ENCODE measurements around the gene AGT.

The AGT gene

DNA sequence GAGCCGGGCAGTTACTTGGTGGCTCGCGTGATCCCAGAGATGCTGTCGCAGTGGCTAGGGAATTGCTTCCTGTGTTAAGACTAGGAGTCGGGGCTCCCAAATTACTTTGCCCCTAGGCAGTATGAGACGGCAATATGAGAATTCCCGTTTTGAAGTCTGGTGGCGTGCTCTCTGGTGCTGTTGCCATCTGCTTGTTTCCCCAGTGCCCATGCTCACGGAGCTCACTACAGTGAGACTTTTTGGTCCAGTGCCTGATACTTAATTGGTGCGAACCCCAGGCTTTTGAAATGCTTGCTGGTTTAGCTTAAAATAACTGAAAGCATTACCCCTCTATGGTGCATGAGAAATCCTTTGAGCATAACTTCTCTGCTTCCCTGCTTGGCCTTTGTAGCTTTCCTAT, 22.3 kb downstream of the AGT start:
- CTCF ChIA-PET = no interaction called here
- TF ChIP-seq TARDBP (IDR thresholded peaks at IDR 0.05) (no peak), FOXA1 (IDR thresholded peaks at IDR 0.05) (no peak), ZNF384 (IDR thresholded peaks at IDR 0.05) (no peak), CTBP1 (IDR thresholded peaks at IDR 0.05; ENCODE audit: borderline replicate concordance) (no peak), PKNOX1 (IDR thresholded peaks at IDR 0.05) (no peak), LEF1 (IDR thresholded peaks at IDR 0.05; ENCODE audit: borderline replicate concordance) (no peak), HDGF (IDR thresholded peaks at IDR 0.05; ENCODE audit: borderline replicate concordance) (no peak), ARNT (IDR thresholded peaks at IDR 0.05) (no peak), FOXM1 (IDR thresholded peaks at IDR 0.05; ENCODE audit: borderline replicate concordance) (no peak), L3MBTL2 (conservative IDR thresholded peaks at IDR 0.05) (no peak), BHLHE40 (IDR thresholded peaks at IDR 0.05; ENCODE audit: borderline replicate concordance) (no peak), FOXK2 (IDR thresholded peaks at IDR 0.05) (no peak), ELF4 (IDR thresholded peaks at IDR 0.05) (no peak), SUZ12 (IDR thresholded peaks at IDR 0.05) (no peak), SP1 (IDR thresholded peaks at IDR 0.05) (no peak), NFRKB (IDR thresholded peaks at IDR 0.05) (no peak)
- POLR2A ChIA-PET = no interaction called here
- DNase-seq (ENCODE audit: extremely low spot score) = no peak

DNA sequence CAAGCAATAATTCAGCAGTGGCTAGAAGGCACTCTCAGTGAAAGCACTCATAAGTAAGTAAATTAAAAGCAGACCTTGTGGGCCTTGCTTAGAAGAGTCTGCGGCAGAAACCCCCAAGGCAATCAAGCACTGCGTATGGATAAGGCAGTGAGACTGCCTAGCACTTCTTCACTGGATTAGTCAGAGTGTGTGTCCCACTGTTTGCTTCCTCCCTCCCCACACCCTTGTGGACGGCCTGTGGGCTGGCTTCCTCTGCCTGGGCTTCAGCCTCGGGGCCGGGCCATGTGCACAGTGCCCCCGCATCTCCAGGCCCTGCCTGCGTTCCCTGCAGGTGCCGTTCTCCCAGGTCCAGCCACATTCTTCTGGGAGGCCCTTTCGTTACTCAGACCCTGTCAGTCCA, 23.8 kb downstream of the AGT start:
- no peak for DNase-seq (ENCODE audit: extremely low spot score)
- ChIA-PET CTCF (no interaction called here), POLR2A (no interaction called here)
- TF ChIP-seq SP1 (IDR thresholded peaks at IDR 0.05) (no peak), SUZ12 (IDR thresholded peaks at IDR 0.05) (no peak), LEF1 (IDR thresholded peaks at IDR 0.05; ENCODE audit: borderline replicate concordance) (no peak), ELF4 (IDR thresholded peaks at IDR 0.05) (no peak), NFRKB (IDR thresholded peaks at IDR 0.05) (no peak), PKNOX1 (IDR thresholded peaks at IDR 0.05) (no peak), HDGF (IDR thresholded peaks at IDR 0.05; ENCODE audit: borderline replicate concordance) (no peak), FOXK2 (IDR thresholded peaks at IDR 0.05) (no peak), L3MBTL2 (conservative IDR thresholded peaks at IDR 0.05) (no peak), FOXA1 (IDR thresholded peaks at IDR 0.05) (no peak)

- ChIA-PET POLR2A (no interaction called here), CTCF (no interaction called here)
- TF ChIP-seq L3MBTL2 (conservative IDR thresholded peaks at IDR 0.05) = no peak
- no peak for TF ChIP-seq FOXA1 (IDR thresholded peaks at IDR 0.05)
- TF ChIP-seq CTBP1 (IDR thresholded peaks at IDR 0.05; ENCODE audit: borderline replicate concordance) = no peak
- TF ChIP-seq ZNF384 (IDR thresholded peaks at IDR 0.05) = no peak
- TF ChIP-seq FOXK2 (IDR thresholded peaks at IDR 0.05) = no peak
- TF ChIP-seq PKNOX1 (IDR thresholded peaks at IDR 0.05) = no peak
- no peak for TF ChIP-seq NFRKB (IDR thresholded peaks at IDR 0.05)
- TF ChIP-seq SUZ12 (IDR thresholded peaks at IDR 0.05) = no peak
- TF ChIP-seq HDGF (IDR thresholded peaks at IDR 0.05; ENCODE audit: borderline replicate concordance) = no peak
- TF ChIP-seq ELF4 (IDR thresholded peaks at IDR 0.05) = no peak
- DNase-seq (ENCODE audit: extremely low spot score) = no peak
Measured at GRCh38 chr1:230686747-230687146, 27.2 kb downstream of the AGT start.

- DNase-seq (ENCODE audit: extremely low spot score) = no peak
- CTCF ChIA-PET = no interaction called here
- TF ChIP-seq HDGF (IDR thresholded peaks at IDR 0.05; ENCODE audit: borderline replicate concordance) = no peak
- no peak for TF ChIP-seq ZNF384 (IDR thresholded peaks at IDR 0.05)
- TF ChIP-seq SUZ12 (IDR thresholded peaks at IDR 0.05) = no peak
- TF ChIP-seq TARDBP (IDR thresholded peaks at IDR 0.05) = no peak
- no peak for TF ChIP-seq FOXM1 (IDR thresholded peaks at IDR 0.05; ENCODE audit: borderline replicate concordance)
- no peak for TF ChIP-seq L3MBTL2 (conservative IDR thresholded peaks at IDR 0.05)
- TF ChIP-seq CTBP1 (IDR thresholded peaks at IDR 0.05; ENCODE audit: borderline replicate concordance) = no peak
- TF ChIP-seq SP1 (IDR thresholded peaks at IDR 0.05) = no peak
- no peak for TF ChIP-seq PKNOX1 (IDR thresholded peaks at IDR 0.05)
- TF ChIP-seq ARNT (IDR thresholded peaks at IDR 0.05) = no peak
- TF ChIP-seq BHLHE40 (IDR thresholded peaks at IDR 0.05; ENCODE audit: borderline replicate concordance) = no peak
- no peak for TF ChIP-seq LEF1 (IDR thresholded peaks at IDR 0.05; ENCODE audit: borderline replicate concordance)
- no peak for TF ChIP-seq FOXK2 (IDR thresholded peaks at IDR 0.05)
- no peak for TF ChIP-seq FOXA1 (IDR thresholded peaks at IDR 0.05)
- TF ChIP-seq ELF4 (IDR thresholded peaks at IDR 0.05) = no peak
- no peak for TF ChIP-seq NFRKB (IDR thresholded peaks at IDR 0.05)
- POLR2A ChIA-PET = no interaction called here
Measured at GRCh38 chr1:230684998-230685397, 28.9 kb downstream of the AGT start.

- CTCF ChIA-PET = interaction anchor here (0.7 kb wide), 1 partner anchor 383 kb away, joined by 4 read pairs; no protein-coding TSS in a partner anchor
- POLR2A ChIA-PET = no interaction called here
- TF ChIP-seq ARNT (IDR thresholded peaks at IDR 0.05) = no peak
- no peak for DNase-seq (ENCODE audit: extremely low spot score)
Measured at GRCh38 chr1:230684146-230684545, 29.8 kb downstream of the AGT start.

DNA sequence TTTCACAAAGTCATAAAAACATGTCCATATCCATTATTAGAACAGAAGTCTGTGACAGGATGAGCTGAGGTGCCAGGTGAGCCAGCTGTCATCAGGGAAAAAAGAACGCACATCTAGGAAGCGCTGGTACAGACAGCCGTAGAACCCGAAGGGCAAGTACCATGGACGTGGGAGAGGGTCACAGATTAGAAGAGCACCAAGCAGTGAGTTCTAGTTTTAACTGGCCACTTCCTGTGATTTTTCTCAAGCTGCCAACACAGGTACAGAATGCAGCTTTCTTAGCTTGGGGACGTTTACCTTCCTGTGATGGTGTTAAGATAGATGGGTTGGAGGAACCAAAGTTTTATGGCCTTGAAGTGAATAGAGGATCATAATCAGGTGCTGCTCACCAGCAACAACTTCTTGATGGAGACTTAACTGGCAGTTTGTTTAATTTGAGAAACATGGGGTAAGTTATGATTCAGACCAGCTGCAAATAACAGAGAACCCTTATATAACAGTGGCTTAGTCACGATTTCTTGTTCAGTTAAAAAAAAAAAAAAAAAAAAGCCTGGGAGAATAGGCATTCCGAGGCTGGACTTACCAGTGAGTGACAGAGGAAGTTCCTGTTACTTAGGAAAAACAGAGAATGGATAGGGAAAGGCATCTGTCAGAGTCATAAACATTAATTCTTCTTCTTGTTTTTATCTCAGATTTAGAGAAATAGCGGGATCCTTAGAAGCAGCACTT, 30.9 kb downstream of the AGT start:
- ChIA-PET CTCF (no interaction called here), POLR2A (interaction anchor here (0.6 kb wide), 1 partner anchor 559 kb away, joined by 3 read pairs; no protein-coding TSS in a partner anchor)
- DNase-seq (ENCODE audit: extremely low spot score) = no peak
- no peak for TF ChIP-seq ZNF384 (IDR thresholded peaks at IDR 0.05)
- no peak for TF ChIP-seq FOXK2 (IDR thresholded peaks at IDR 0.05)
- no peak for TF ChIP-seq SP1 (IDR thresholded peaks at IDR 0.05)
- no peak for TF ChIP-seq CTBP1 (IDR thresholded peaks at IDR 0.05; ENCODE audit: borderline replicate concordance)
- no peak for TF ChIP-seq SUZ12 (IDR thresholded peaks at IDR 0.05)
- no peak for TF ChIP-seq FOXA1 (IDR thresholded peaks at IDR 0.05)
- TF ChIP-seq ELF4 (IDR thresholded peaks at IDR 0.05) = no peak
- no peak for TF ChIP-seq L3MBTL2 (conservative IDR thresholded peaks at IDR 0.05)
- TF ChIP-seq PKNOX1 (IDR thresholded peaks at IDR 0.05) = no peak
- TF ChIP-seq TARDBP (IDR thresholded peaks at IDR 0.05) = no peak
- no peak for TF ChIP-seq ARNT (IDR thresholded peaks at IDR 0.05)
- TF ChIP-seq FOXM1 (IDR thresholded peaks at IDR 0.05; ENCODE audit: borderline replicate concordance) = no peak
- TF ChIP-seq NFRKB (IDR thresholded peaks at IDR 0.05) = no peak
- TF ChIP-seq HDGF (IDR thresholded peaks at IDR 0.05; ENCODE audit: borderline replicate concordance) = no peak
- no peak for TF ChIP-seq BHLHE40 (IDR thresholded peaks at IDR 0.05; ENCODE audit: borderline replicate concordance)
- no peak for TF ChIP-seq LEF1 (IDR thresholded peaks at IDR 0.05; ENCODE audit: borderline replicate concordance)

All from HEK293T (cell line).